HCT116 (cell line): ENCODE data around the gene POLE.

Experiments
- CTCF ChIP-seq, 3 experiments: fragments of 200-600 bp in 1 of 3; sonication (generic) in 1 of 3; IDR thresholded peaks in 2 of 3; conservative IDR thresholded peaks in 1 of 3; 2 replicates each; pipeline ENCODE4 v1.5.1; 2012 to 2017; ENCODE audit warnings: low read depth in 2 of 3, low read length in 2 of 3, antibody characterized with exemption in 1 of 3, borderline replicate concordance in 1 of 3, control low read depth in 1 of 3, mild to moderate bottlenecking in 1 of 3, mixed read lengths in 1 of 3, mixed run types in 1 of 3, moderate library complexity in 1 of 3; ENCODE audit not compliant: insufficient read depth in 1 of 3
- MAX ChIP-seq: IDR thresholded peaks from 2 replicates; pipeline ENCODE4 v1.6.1; 2012
- POLR2A ChIP-seq: IDR thresholded peaks from 2 replicates; pipeline ENCODE4 v1.7.0; 2011; ENCODE audit warnings: borderline replicate concordance; ENCODE audit not compliant: insufficient read depth, insufficient read length; ENCODE audit errors: extremely low read depth
- POLR2AphosphoS5 ChIP-seq: IDR thresholded peaks from 2 replicates; pipeline ENCODE4 v1.6.1; 2011; ENCODE audit warnings: mild to moderate bottlenecking, low read depth, low read length, moderate library complexity
- REST ChIP-seq: IDR thresholded peaks from 2 replicates; pipeline ENCODE4 v1.6.1; 2012; ENCODE audit warnings: low read depth
- SRF ChIP-seq: IDR thresholded peaks from 2 replicates; pipeline ENCODE4 v1.6.1; 2012; ENCODE audit warnings: low read depth
- TCF7L2 ChIP-seq: IDR thresholded peaks from 2 replicates; pipeline ENCODE4 v1.7.0; 2011; ENCODE audit warnings: borderline replicate concordance, inconsistent platforms; ENCODE audit not compliant: insufficient read depth, insufficient read length; ENCODE audit errors: extremely low read depth
- ZBTB33 ChIP-seq: IDR thresholded peaks from 2 replicates; pipeline ENCODE4 v1.6.1; 2011; ENCODE audit warnings: mild to moderate bottlenecking, low read length, moderate library complexity; ENCODE audit not compliant: insufficient replicate concordance; ENCODE audit errors: extremely low read depth

GRCh38 chr12:132674561-132674960 lies 12.6 kb downstream of the POLE start:
- TF ChIP-seq CTCF (IDR thresholded peaks at IDR 0.05 in 2 of 3, conservative IDR thresholded peaks at IDR 0.05 in 1 of 3; ENCODE audit: borderline replicate concordance in 1 of 3, insufficient read depth in 1 of 3, low read depth in 2 of 3, low read length in 2 of 3), result no peak
- no peak for TF ChIP-seq SRF
- TF ChIP-seq MAX, result no peak
- TF ChIP-seq REST, result no peak
- TF ChIP-seq ZBTB33, result no peak
- no peak for TF ChIP-seq TCF7L2
- TF ChIP-seq POLR2A, result no peak
- TF ChIP-seq POLR2AphosphoS5, result no peak
